Upper lobe of left lung (tissue), 6 donors: Measurements from ENCODE around the gene DHODH. TPM values are rescaled to one million over a fixed set of nuclear protein-coding genes. Genes with fewer than 3 reads are reported as not detected.
"Not testable (repeated sequence)": the region's sequence is repeated elsewhere in the genome, so short reads cannot be mapped to it uniquely, and the experiment has no call there.

Experiments
- ATAC-seq, 2 donors: fragments of 200-7000 bp; cut with Tn5 transposase; one replicate each; pipeline ENCODE4 v1.9.1; 2022; ENCODE audit warnings: mild to moderate bottlenecking in 2 of 2, moderate library complexity in 2 of 2; ENCODE audit not compliant: low FRiP score in 2 of 2
- DNase-seq, 2 donors: peaks; one replicate each; pipeline ENCODE4 v3.0.0-alpha.2; 2019 to 2020
- H3K27ac ChIP-seq, 4 donors: fragments of 200-600 bp; sonication (generic); one replicate each; pipeline ENCODE4 v1.5.1; 2016 to 2019
- H3K27me3 ChIP-seq, 4 donors: fragments of 200-600 bp; sonication (generic); one replicate each; pipeline ENCODE4 v1.5.1; 2017 to 2019
- H3K36me3 ChIP-seq, 4 donors: fragments of 200-600 bp; sonication (generic); one replicate each; pipeline ENCODE4 v1.5.1; 2016 to 2019
- H3K4me1 ChIP-seq, 4 donors: fragments of 200-600 bp; sonication (generic); one replicate each; pipeline ENCODE4 v1.5.1; 2018 to 2019
- H3K4me3 ChIP-seq, 4 donors: fragments of 200-600 bp; sonication (generic); one replicate each; pipeline ENCODE4 v1.5.1; 2017 to 2019; ENCODE audit warnings: mild to moderate bottlenecking in 2 of 4, moderate library complexity in 1 of 4
- H3K9me3 ChIP-seq, 4 donors: fragments of 200-600 bp; sonication (generic); one replicate each; pipeline ENCODE4 v1.5.1; 2018 to 2019
- EP300 ChIP-seq, 4 donors: sonication (generic); formaldehyde crosslinking; IDR thresholded peaks; one replicate each; pipeline ENCODE4 v1.5.1; 2017; ENCODE audit warnings: antibody characterized with exemption in 4 of 4, control low read depth in 2 of 4
- POLR2A ChIP-seq, 4 donors: fragments of 450-650 bp; IDR thresholded peaks; one replicate each; pipeline ENCODE4 v1.5.1; 2016 to 2017; ENCODE audit warnings: antibody characterized with exemption in 4 of 4, mild to moderate bottlenecking in 2 of 4
- POLR2AphosphoS5 ChIP-seq, 2 donors: sonication (generic); formaldehyde crosslinking; IDR thresholded peaks; one replicate each; pipeline ENCODE4 v1.5.1; 2017; ENCODE audit warnings: antibody characterized with exemption in 2 of 2
- WGBS, 2 donors: methylation state at CpG; one replicate each; pipeline ENCODE4 v1.1.5; 2017 to 2018; 5-methylcytosine and 5-hydroxymethylcytosine counted together
- total RNA-seq, 6 donors: library from RNA; depleted of rRNA in 4 of 6; stranded (reverse); fragments of >200 nt in 4 of 6; gene quantifications; one replicate each; pipeline versions ENCODE4 v1.1.0 to v1.2.1, GENCODE V29; 2016 to 2021
- TF ChIP-seq, protein P1 (sequence below), 6 experiments: fragments of 450-650 bp in 4 of 6; fragments of 200-600 bp in 2 of 6; sonication (generic) in 2 of 6; IDR thresholded peaks; one replicate each; pipeline ENCODE4 v1.5.1; 2016 to 2019; ENCODE audit warnings: antibody characterized with exemption in 6 of 6
- donor health status: DM: no; HTN: no; CAD: no; lungs with moderate emphysema.
- donor health status: DM: no; HTN: yes; CAD: no; lungs with severe emphysema.

The DHODH gene
- total RNA-seq, 6 donors from 2014 or later: 5.8 to 13.2 (median 7.8) TPM

DNA sequence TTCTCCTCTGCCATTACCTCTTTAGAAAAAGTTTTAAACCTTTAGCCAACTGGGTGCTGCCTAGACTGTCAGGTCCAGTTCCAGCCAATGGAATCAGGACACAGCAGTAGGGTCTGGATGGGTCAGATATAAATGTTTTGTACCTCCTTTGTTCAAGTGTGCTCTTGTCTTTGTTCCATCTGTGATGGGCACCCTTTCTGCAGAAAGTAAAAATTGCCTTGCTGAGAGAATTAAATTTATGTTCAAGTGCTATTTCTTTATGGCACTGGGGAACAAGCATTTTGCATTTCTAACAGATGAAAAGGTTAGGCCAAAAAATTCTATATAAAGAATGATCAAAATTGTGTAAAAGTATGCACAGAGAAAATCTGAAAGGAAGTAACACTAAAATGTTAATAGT is 40.6 kb downstream of the DHODH start:
- Histone ChIP-seq H3K36me3 (no peaks in the 10 kb centered on the region), H3K27me3 (no peaks in the 10 kb centered on the region), H3K27ac (no peak overlapping the region), H3K9me3 (peaks cover 0 to 6% (median 3%) of the 10 kb centered on the region in 4 donors), H3K4me3 (no peak overlapping the region), H3K4me1 (peaks cover 0 to 16% (median 10%) of the 10 kb centered on the region in 4 donors)
- no peak for TF ChIP-seq EP300 (IDR thresholded peaks at IDR 0.05)
- DNase-seq (no peak), ATAC-seq (no peak)

DNA sequence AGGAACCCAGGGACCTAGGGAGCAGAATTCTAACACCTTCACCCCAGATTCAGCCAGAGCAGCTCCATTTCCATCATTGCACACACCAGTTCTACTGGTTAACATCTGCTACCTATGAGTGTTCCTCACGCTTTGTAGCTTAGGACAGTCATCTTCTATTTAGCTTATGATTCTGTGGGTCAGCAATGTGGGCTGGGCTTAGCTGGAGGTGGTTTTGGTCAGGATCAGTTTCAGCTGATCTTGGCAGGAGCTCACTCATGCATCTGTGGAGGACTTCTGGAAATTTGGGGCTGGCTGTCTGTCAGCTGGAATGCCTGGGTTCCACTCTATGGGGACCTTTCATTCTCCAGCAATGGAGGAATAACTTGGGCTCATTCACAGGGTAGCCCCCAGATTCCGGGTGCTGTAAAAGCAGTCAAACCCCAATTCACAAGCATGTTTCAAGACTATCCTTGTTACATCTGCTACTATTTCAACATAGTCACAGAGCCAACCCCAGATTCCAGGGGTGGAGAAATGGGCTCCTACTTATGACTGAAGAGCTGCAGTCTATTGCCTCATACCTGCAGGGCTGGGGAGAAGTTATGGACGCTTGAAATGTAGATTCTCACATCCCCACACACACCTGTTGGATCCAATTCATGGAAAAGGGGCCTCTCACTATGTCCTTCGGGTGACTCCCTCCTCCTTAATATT is 42.4 kb downstream of the DHODH start:
- Histone ChIP-seq H3K4me1 (peaks cover 0 to 16% (median 11%) of the 10 kb centered on the region in 4 donors), H3K36me3 (no peaks in the 10 kb centered on the region), H3K4me3 (no peak overlapping the region), H3K9me3 (peaks cover 0 to 6% (median 3%) of the 10 kb centered on the region in 4 donors), H3K27ac (peak overlapping the region in 2 of 4 donors; percentile 6 to 14), H3K27me3 (no peaks in the 10 kb centered on the region)
- DNase-seq: peak in 1 of 2 donors; percentile 50
- 68 to 73% methylated on average over 4 of the region's 4 CpGs for WGBS, 2 donors
- TF ChIP-seq EP300 (IDR thresholded peaks at IDR 0.05) (no peak), POLR2A (IDR thresholded peaks at IDR 0.05) (no peak), POLR2AphosphoS5 (IDR thresholded peaks at IDR 0.05) (no peak)
- TF ChIP-seq, protein P1, sequence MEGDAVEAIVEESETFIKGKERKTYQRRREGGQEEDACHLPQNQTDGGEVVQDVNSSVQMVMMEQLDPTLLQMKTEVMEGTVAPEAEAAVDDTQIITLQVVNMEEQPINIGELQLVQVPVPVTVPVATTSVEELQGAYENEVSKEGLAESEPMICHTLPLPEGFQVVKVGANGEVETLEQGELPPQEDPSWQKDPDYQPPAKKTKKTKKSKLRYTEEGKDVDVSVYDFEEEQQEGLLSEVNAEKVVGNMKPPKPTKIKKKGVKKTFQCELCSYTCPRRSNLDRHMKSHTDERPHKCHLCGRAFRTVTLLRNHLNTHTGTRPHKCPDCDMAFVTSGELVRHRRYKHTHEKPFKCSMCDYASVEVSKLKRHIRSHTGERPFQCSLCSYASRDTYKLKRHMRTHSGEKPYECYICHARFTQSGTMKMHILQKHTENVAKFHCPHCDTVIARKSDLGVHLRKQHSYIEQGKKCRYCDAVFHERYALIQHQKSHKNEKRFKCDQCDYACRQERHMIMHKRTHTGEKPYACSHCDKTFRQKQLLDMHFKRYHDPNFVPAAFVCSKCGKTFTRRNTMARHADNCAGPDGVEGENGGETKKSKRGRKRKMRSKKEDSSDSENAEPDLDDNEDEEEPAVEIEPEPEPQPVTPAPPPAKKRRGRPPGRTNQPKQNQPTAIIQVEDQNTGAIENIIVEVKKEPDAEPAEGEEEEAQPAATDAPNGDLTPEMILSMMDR (IDR thresholded peaks at IDR 0.05): no peak
- ATAC-seq: peak in 1 of 2 donors; percentile 38

DNA sequence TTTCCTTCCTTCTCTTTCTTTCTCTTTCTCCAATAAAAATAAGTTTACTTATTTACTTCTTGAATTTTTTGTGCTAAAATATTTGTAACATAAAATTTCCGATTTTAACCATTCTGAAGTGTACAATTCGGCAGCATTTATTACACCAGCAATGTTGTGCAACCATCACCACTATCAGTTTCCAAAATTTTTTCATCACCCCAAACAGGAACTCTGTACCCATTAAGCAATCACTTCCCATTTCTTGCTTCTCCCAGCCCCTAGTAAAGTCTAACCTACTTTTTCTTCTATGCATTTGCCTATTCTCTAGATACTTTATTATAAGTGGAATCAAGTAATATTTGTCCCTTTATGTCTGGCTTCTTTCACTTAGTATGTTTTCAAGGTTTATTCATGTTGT is 43.3 kb downstream of the DHODH start:
- DNase-seq: no peak
- ATAC-seq: peak in 1 of 2 donors; percentile 60
- 34 to 52% methylated on average over 2 of the region's 2 CpGs for WGBS, 2 donors

DNA sequence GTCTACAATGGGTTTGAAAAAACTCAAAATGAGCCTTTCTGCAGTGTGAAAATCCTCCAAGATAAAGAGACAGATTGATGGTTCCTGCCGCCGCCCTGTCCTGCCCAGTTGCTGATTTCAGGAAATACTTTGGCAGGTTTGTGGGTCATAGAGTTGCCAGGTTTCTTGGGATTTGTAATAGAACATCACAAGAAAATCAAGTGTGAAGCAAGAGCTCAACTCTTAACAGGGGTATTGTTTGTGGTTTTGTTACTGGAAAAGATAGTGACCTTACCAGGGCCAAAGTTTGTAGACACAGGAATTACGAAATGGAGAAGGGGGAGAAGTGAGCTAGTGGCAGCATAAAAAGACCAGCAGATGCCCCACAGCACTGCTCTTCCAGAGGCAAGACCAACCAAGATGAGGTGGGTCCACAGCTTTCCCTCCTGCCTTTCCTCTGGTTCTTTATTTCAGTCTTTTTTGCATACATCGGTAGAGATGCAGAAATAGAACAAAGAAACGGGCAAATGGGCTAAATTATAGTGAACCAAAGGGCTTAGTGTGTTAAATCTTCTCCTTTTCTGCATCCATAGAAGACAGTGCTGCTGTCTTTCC is 45.8 kb downstream of the DHODH start, which contains the start of gene HP:
Gene HP, plus strand, starts transcription at position 252 of the 594 bp plus-strand sequence. Its CDS starts 148 bp downstream, at position 400.
- peak within 1 kb of the TSS in 1 of 4 donors; percentile 35 for H3K27ac ChIP-seq
- H3K4me3 ChIP-seq, DNase-seq, H3K27me3 ChIP-seq, H3K9me3 ChIP-seq, H3K36me3 ChIP-seq: not testable (repeated sequence)
- ATAC-seq: peak in 1 of 2 donors; percentile 36
- H3K4me1 ChIP-seq: peaks cover 0 to 16% (median 11%) of the 10 kb centered on the region in 4 donors
- WGBS, 2 donors: 58 to 62% methylated on average over 5 of the region's 5 CpGs

More for the DNA sequence above, 43.3 kb downstream of the DHODH start:
- Histone ChIP-seq H3K27ac (peak overlapping the region in 1 of 4 donors; percentile 14), H3K4me1 (peaks cover 0 to 16% (median 11%) of the 10 kb centered on the region in 4 donors), H3K36me3 (no peaks in the 10 kb centered on the region), H3K9me3 (peaks cover 0 to 6% (median 3%) of the 10 kb centered on the region in 4 donors), H3K4me3 (no peak overlapping the region), H3K27me3 (no peaks in the 10 kb centered on the region)
- TF ChIP-seq POLR2A (IDR thresholded peaks at IDR 0.05) (no peak), EP300 (IDR thresholded peaks at IDR 0.05) (no peak), POLR2AphosphoS5 (IDR thresholded peaks at IDR 0.05) (no peak)
- TF ChIP-seq, protein P1 (IDR thresholded peaks at IDR 0.05): no peak

DNA sequence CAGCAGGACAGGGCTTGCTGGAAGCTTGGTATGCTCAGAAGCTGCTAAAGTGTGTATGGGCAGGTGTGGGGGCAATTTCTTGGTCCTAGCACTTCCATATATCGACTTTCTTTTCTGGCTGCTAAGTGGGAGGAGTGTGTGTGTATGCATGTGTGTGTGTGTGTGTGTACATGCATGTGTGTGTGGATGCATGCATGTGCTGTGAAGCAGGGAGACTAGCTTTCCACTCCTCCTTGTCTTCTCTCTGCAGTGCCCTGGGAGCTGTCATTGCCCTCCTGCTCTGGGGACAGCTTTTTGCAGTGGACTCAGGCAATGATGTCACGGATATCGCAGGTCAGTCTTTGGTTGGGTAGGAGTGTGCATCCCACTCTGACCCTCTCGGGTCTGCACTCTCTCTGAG is 47.4 kb downstream of the DHODH start:
- no peak overlapping the region for H3K27ac ChIP-seq
- peaks cover 0 to 12% (median 9%) of the 10 kb centered on the region in 4 donors for H3K4me1 ChIP-seq
- no peaks in the 10 kb centered on the region for H3K9me3 ChIP-seq
- H3K27me3 ChIP-seq: no peaks in the 10 kb centered on the region
- ATAC-seq (no peak), DNase-seq (no peak)
- TF ChIP-seq EP300 (IDR thresholded peaks at IDR 0.05) (no peak), POLR2A (IDR thresholded peaks at IDR 0.05) (no peak), POLR2AphosphoS5 (IDR thresholded peaks at IDR 0.05) (no peak)
- TF ChIP-seq, protein P1 (IDR thresholded peaks at IDR 0.05): no peak
- 92 to 94% methylated on average over 4 of the region's 4 CpGs for WGBS, 2 donors
- H3K36me3 ChIP-seq: no peaks in the 10 kb centered on the region
- no peak overlapping the region for H3K4me3 ChIP-seq

DNA sequence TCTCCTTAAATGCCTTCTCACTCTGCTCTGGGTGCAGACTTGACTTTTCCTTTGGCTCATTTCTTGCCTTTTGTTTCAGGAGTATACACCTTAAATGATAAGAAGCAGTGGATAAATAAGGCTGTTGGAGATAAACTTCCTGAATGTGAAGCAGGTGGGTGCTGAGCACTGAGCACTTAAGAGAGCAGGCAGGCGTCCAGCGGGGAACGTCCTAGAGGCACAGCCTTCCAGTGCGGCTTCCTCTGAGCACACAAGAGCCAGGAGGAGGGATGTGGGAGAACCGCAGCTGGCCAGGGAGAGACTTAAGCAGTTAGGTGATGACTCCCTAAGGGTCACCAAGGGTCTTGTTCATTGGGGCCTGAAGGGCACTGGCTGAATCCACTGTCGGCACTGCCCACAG is 48.8 kb downstream of the DHODH start:
- ATAC-seq, H3K4me3 ChIP-seq, H3K9me3 ChIP-seq, H3K4me1 ChIP-seq, H3K27ac ChIP-seq, H3K36me3 ChIP-seq, DNase-seq, H3K27me3 ChIP-seq: not testable (repeated sequence)
- 82% methylated on average over 1 of the region's 6 CpGs; no CpG with 5 or more reads in 1 of the 2 donors for WGBS, 2 donors

DNA sequence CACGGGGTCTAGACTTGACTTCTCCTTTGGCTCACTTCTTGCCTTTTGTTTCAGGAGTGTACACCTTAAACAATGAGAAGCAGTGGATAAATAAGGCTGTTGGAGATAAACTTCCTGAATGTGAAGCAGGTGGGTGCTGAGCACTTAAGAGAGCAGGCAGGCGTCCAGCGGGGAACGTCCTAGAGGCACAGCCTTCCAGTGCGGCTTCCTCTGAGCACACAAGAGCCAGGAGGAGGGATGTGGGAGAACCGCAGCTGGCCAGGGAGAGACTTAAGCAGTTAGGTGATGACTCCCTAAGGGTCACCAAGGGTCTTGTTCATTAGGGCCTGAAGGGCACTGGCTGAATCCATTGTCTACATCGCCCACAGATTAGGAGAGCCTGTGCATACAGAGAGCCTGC is 50.5 kb downstream of the DHODH start:
- not testable (repeated sequence) for H3K4me1 ChIP-seq, H3K4me3 ChIP-seq, DNase-seq, H3K9me3 ChIP-seq, H3K36me3 ChIP-seq, H3K27me3 ChIP-seq, H3K27ac ChIP-seq
- peak in 1 of 2 donors; percentile 28 for ATAC-seq
- 56 to 66% methylated on average over 4 to 7 of the region's 7 CpGs for WGBS, 2 donors
